Activated CD8-positive, alpha-beta memory T cell treated with anti-CD3 and anti-CD28 coated beads for 48 hours (primary cell): Measurements from ENCODE around the gene ADCY1.

Experiments used
- DNase-seq, 3 experiments: peaks; one replicate each; pipeline ENCODE4 v3.0.0-alpha.2; 2020; ENCODE audit warnings: low read depth in 2 of 3, low spot score in 2 of 3

The ADCY1 gene

GRCh38 chr7:45689797-45690761 is 115.9 kb downstream of the ADCY1 start:
- DNase-seq = no peak

GRCh38 chr7:45690762-45691150 is 116.6 kb downstream of the ADCY1 start:
- DNase-seq = no peak

- no peak for DNase-seq
Observed at GRCh38 chr7:45691155-45691656, 117.0 kb downstream of the ADCY1 start.

GRCh38 chr7:45692031-45692430 is 117.9 kb downstream of the ADCY1 start:
- DNase-seq = no peak

- DNase-seq = no peak
Observed at GRCh38 chr7:45695249-45695995, 121.3 kb downstream of the ADCY1 start.

GRCh38 chr7:45696476-45696875 is 122.3 kb downstream of the ADCY1 start:
- DNase-seq = no peak

- DNase-seq = no peak
Observed at GRCh38 chr7:45697576-45698136, 123.5 kb downstream of the ADCY1 start.

- no peak for DNase-seq
Observed at GRCh38 chr7:45698303-45699014, 124.3 kb downstream of the ADCY1 start.

GRCh38 chr7:45699015-45699309 is 124.8 kb downstream of the ADCY1 start:
- DNase-seq = no peak

- no peak for DNase-seq
Observed at GRCh38 chr7:45699726-45700390, 125.7 kb downstream of the ADCY1 start.

GRCh38 chr7:45700556-45700955 is 126.4 kb downstream of the ADCY1 start:
- DNase-seq = no peak

GRCh38 chr7:45701701-45702510 is 127.7 kb downstream of the ADCY1 start:
- no peak for DNase-seq

GRCh38 chr7:45702751-45703150 is 128.6 kb downstream of the ADCY1 start:
- no peak for DNase-seq

- no peak for DNase-seq
Observed at GRCh38 chr7:45703373-45703821, 129.2 kb downstream of the ADCY1 start.

- DNase-seq = no peak
Observed at GRCh38 chr7:45703911-45704682, 129.9 kb downstream of the ADCY1 start.

GRCh38 chr7:45704683-45705016 is 130.5 kb downstream of the ADCY1 start:
- no peak for DNase-seq

- no peak for DNase-seq
Observed at GRCh38 chr7:45708046-45708950, 134.1 kb downstream of the ADCY1 start.
